Measurements from ENCODE around the gene SRSF3. TPM values are rescaled to one million over a fixed set of nuclear protein-coding genes. Genes with fewer than 3 reads are reported as not detected.

SRSF3 gene
- total RNA-seq, 1 experiment from 2014 or later = 954 TPM

- TF ChIP-seq CTCF (conservative IDR thresholded peaks at IDR 0.05) = no peak
- Histone ChIP-seq H3K4me1 (ENCODE audit: insufficient read depth, low read length) (no peaks in the 10 kb centered on the region), H3T11ph (ENCODE audit: low read length) (no peak overlapping the region), H3K23me2 (ENCODE audit: insufficient read length, low read depth, low read length, poor library complexity, severe bottlenecking) (no peaks in the 10 kb centered on the region), H3K23ac (ENCODE audit: insufficient read length, low read depth, low read length) (no peak overlapping the region), H3K27ac (ENCODE audit: insufficient read length, low read depth, low read length) (no peak overlapping the region), H2AK5ac (ENCODE audit: insufficient read length, low read length) (no peak overlapping the region), H2BK12ac (ENCODE audit: insufficient read length, low read depth, low read length) (no peak overlapping the region), H2AFZ (ENCODE audit: low read length) (no peak overlapping the region), H3K18ac (ENCODE audit: insufficient read length, low read depth, low read length) (no peak overlapping the region), H3K27me3 (ENCODE audit: insufficient read depth, low read length) (no peaks in the 10 kb centered on the region), H3K4me2 (ENCODE audit: insufficient read depth, insufficient read length, low read length) (no peak overlapping the region), H3K9me3 (ENCODE audit: control insufficient read depth, low read depth, low read length) (no peaks in the 10 kb centered on the region), H2BK15ac (ENCODE audit: low read depth, low read length) (no peak overlapping the region), H2BK120ac (ENCODE audit: low read depth, low read length, poor library complexity, severe bottlenecking) (no peak overlapping the region), H3K79me1 (ENCODE audit: insufficient read depth, low read depth, low read length, poor library complexity, severe bottlenecking) (no peaks in the 10 kb centered on the region), H4K8ac (replicated peaks; ENCODE audit: insufficient read length, low read depth, low read length) (no peak overlapping the region), H4K91ac (ENCODE audit: insufficient read length, low read depth, low read length) (no peak overlapping the region), H3K14ac (ENCODE audit: insufficient read depth, low read length) (no peak overlapping the region; the same call in 1 of the 2 replicates), H3K79me2 (ENCODE audit: insufficient read depth, low read length) (no peaks in the 10 kb centered on the region), H4K20me1 (ENCODE audit: control insufficient read depth, insufficient read depth, insufficient read length) (no peaks in the 10 kb centered on the region), H2BK20ac (ENCODE audit: low read depth, low read length, poor library complexity, severe bottlenecking) (no peak overlapping the region), H3K56ac (ENCODE audit: insufficient read length, low read depth, low read length) (no peak overlapping the region), H3K9ac (ENCODE audit: extremely low read depth, insufficient read length, low read length) (no peak overlapping the region), H2BK5ac (ENCODE audit: insufficient read length, low read length) (no peak overlapping the region), H3K4ac (ENCODE audit: low read depth, low read length) (no peak overlapping the region), H4K5ac (ENCODE audit: insufficient read length, low read depth, low read length) (no peak overlapping the region)
- peaks cover 3% of the 10 kb centered on the region for H3K27me3 Mint-ChIP-seq (ENCODE audit: low read depth)
- DNase-seq = no peak
- H3K4me3 Mint-ChIP-seq = no peak overlapping the region
- WGBS (ENCODE audit: extremely low coverage, insufficient read length, low lambda C conversion rate) = no CpG with 5 or more reads among the region's 14 CpGs
- no peak overlapping the region; a peak in 1 of 7 replicates for H3K27ac Mint-ChIP-seq
- no peaks in the 10 kb centered on the region; a peak in 1 of 5 replicates for H3K9me3 Mint-ChIP-seq
- no peaks in the 10 kb centered on the region for H3K36me3 Mint-ChIP-seq (ENCODE audit: insufficient read depth in 1 of 3, low read depth in 3 of 3)
- peaks cover 0 to 4% of the 10 kb centered on the region in 2 experiments; a peak in 2 of 4 replicates for H3K4me1 Mint-ChIP-seq
Observed at GRCh38 chr6:36631326-36632011, 37.3 kb downstream of the SRSF3 start.
